H1 (cell line): ENCODE measurements around the gene PHEX. TPM values are rescaled to one million over a fixed set of nuclear protein-coding genes. Genes with fewer than 3 reads are reported as not detected.

Experiments
- CTCF ChIA-PET: fragments of 300-600 bp; sonication (Branson Sonifier 250); formaldehyde crosslinking; loops from one replicate; lab custom pipeline; 2021; ENCODE audit not compliant: partially characterized antibody; lab: Charles Lee
- POLR2A ChIA-PET: fragments of 300-600 bp; sonication (Branson Sonifier 250); formaldehyde crosslinking; loops from one replicate; lab custom pipeline; 2021; ENCODE audit warnings: inconsistent platforms; ENCODE audit not compliant: partially characterized antibody; lab: Charles Lee
- DNase-seq, 2 experiments: peaks; one replicate each; pipeline versions ENCODE4 v3.0.0 to v3.0.0-alpha.2; 2010 to 2022; ENCODE audit warnings: low spot score in 2 of 2, low read depth in 1 of 2, mixed read lengths in 1 of 2
- FAIRE-seq: peaks from 2 replicates; lab custom pipeline; 2011; peaks lifted over from hg19 to GRCh38; lab: Jason Lieb, UNC
- H2AFZ ChIP-seq: 2 replicates; pipeline ENCODE4 v1.8.1; 2012; ENCODE audit warnings: low read length, inconsistent platforms
- H2AK5ac ChIP-seq: 2 replicates; pipeline ENCODE4 v1.6.1; 2013; ENCODE audit warnings: low read depth, low read length
- H2BK120ac ChIP-seq: replicated peaks from 2 replicates; pipeline ENCODE3; 2013; ENCODE audit warnings: low read depth, low read length, inconsistent platforms
- H2BK12ac ChIP-seq: 2 replicates; pipeline ENCODE4 v1.6.1; 2013; ENCODE audit warnings: low read depth, low read length
- H2BK15ac ChIP-seq: 2 replicates; pipeline ENCODE4 v1.6.1; 2013; ENCODE audit warnings: low read length
- H2BK20ac ChIP-seq: 2 replicates; pipeline ENCODE4 v1.6.1; 2013; ENCODE audit warnings: low read length
- H2BK5ac ChIP-seq: 2 replicates; pipeline ENCODE4 v1.6.1; 2013; ENCODE audit warnings: low read depth, low read length
- H3K14ac ChIP-seq: 2 replicates; pipeline ENCODE4 v1.6.1; 2013; ENCODE audit warnings: inconsistent platforms; ENCODE audit not compliant: insufficient read length
- H3K18ac ChIP-seq: 2 replicates; pipeline ENCODE4 v1.6.1; 2013; ENCODE audit warnings: low read length; ENCODE audit errors: extremely low read depth
- H3K23ac ChIP-seq: 2 replicates; pipeline ENCODE4 v1.6.1; 2013; ENCODE audit warnings: inconsistent platforms; ENCODE audit not compliant: insufficient read length
- H3K23me2 ChIP-seq: 2 replicates; pipeline ENCODE4 v1.6.1; 2013; ENCODE audit warnings: low read depth, low read length
- H3K27ac ChIP-seq: 2 replicates; pipeline ENCODE4 v1.6.1; 2011; ENCODE audit warnings: low read depth, low read length, inconsistent platforms
- H3K27me3 ChIP-seq, 4 experiments: replicated peaks in 1 of 4; 1 replicate in 1 of 4; 2 replicates in 3 of 4; pipeline versions ENCODE4 v1.6.1 to v1.8.1; 2011 to 2013; ENCODE audit warnings: low read length in 3 of 4, mild to moderate bottlenecking in 3 of 4, inconsistent platforms in 2 of 4, mixed read lengths in 2 of 4, moderate library complexity in 1 of 4; ENCODE audit not compliant: control insufficient read depth in 3 of 4, insufficient read depth in 3 of 4; ENCODE audit errors: extremely low read depth in 1 of 4
- H3K36me3 ChIP-seq, 4 experiments: 2 replicates each; pipeline versions ENCODE4 v1.6.1 to v1.8.1; 2011 to 2013; ENCODE audit warnings: mild to moderate bottlenecking in 4 of 4, low read length in 3 of 4, moderate library complexity in 2 of 4, control low read depth in 1 of 4, inconsistent platforms in 1 of 4; ENCODE audit not compliant: insufficient read depth in 4 of 4, control insufficient read depth in 2 of 4
- H3K4ac ChIP-seq: replicated peaks from 2 replicates; pipeline ENCODE3; 2013; ENCODE audit warnings: low read length, low read depth, mixed read lengths, inconsistent platforms; ENCODE audit not compliant: insufficient read length
- H3K4me1 ChIP-seq, 4 experiments: replicated peaks in 1 of 4; 1 replicate in 1 of 4; 2 replicates in 3 of 4; pipeline versions ENCODE4 v1.6.1 to v1.8.1; 2011 to 2013; ENCODE audit warnings: low read length in 3 of 4, inconsistent platforms in 2 of 4, mixed read lengths in 1 of 4; ENCODE audit not compliant: insufficient read depth in 4 of 4, control insufficient read depth in 3 of 4
- H3K4me2 ChIP-seq, 2 experiments: 2 replicates each; pipeline versions ENCODE4 v1.6.1 to v1.8.1; 2011 to 2013; ENCODE audit warnings: low read depth in 2 of 2, low read length in 2 of 2, control low read depth in 1 of 2, inconsistent platforms in 1 of 2, mild to moderate bottlenecking in 1 of 2; ENCODE audit not compliant: insufficient read depth in 1 of 2
- H3K4me3 ChIP-seq, 4 experiments: fragments of 200-600, 300-600 bp in 1 of 4; sonication (generic), shearing (Covaris generic), sonication (Bioruptor Twin) in 1 of 4; 2 replicates each; pipeline versions ENCODE4 v1.5.1 to v1.8.1; 2011 to 2016; ENCODE audit warnings: low read length in 4 of 4, low read depth in 3 of 4, control low read depth in 2 of 4, inconsistent platforms in 2 of 4, mild to moderate bottlenecking in 2 of 4, mixed read lengths in 1 of 4, moderate library complexity in 1 of 4; ENCODE audit not compliant: insufficient read depth in 2 of 4; ENCODE audit errors: extremely low read depth in 1 of 4
- H3K56ac ChIP-seq: replicated peaks from 2 replicates; pipeline ENCODE3; 2013; ENCODE audit warnings: low read depth, mild to moderate bottlenecking, mixed read lengths, low read length, inconsistent platforms; ENCODE audit not compliant: insufficient read length
- H3K79me1 ChIP-seq: 2 replicates; pipeline ENCODE4 v1.6.1; 2013; ENCODE audit warnings: low read depth, low read length, control low read depth
- H3K79me2 ChIP-seq, 2 experiments: 2 replicates each; pipeline versions ENCODE4 v1.6.1 to v1.8.1; 2012 to 2013; ENCODE audit warnings: low read length in 2 of 2, mild to moderate bottlenecking in 2 of 2, inconsistent platforms in 1 of 2; ENCODE audit not compliant: insufficient read depth in 2 of 2, control insufficient read depth in 1 of 2
- H3K9ac ChIP-seq, 4 experiments: replicated peaks in 1 of 4; 1 replicate in 1 of 4; 2 replicates in 3 of 4; pipeline versions ENCODE4 v1.6.1 to v1.8.1; 2011 to 2013; ENCODE audit warnings: low read depth in 3 of 4, low read length in 3 of 4, control low read depth in 2 of 4, mild to moderate bottlenecking in 2 of 4, moderate library complexity in 2 of 4, inconsistent platforms in 1 of 4; ENCODE audit errors: extremely low read depth in 1 of 4
- H3K9me3 ChIP-seq, 2 experiments: 2 replicates each; pipeline versions ENCODE4 v1.6.1 to v1.8.1; 2012 to 2013; ENCODE audit warnings: mild to moderate bottlenecking in 2 of 2, moderate library complexity in 2 of 2, control low read depth in 1 of 2, inconsistent platforms in 1 of 2, low read depth in 1 of 2, low read length in 1 of 2, mixed read lengths in 1 of 2; ENCODE audit not compliant: insufficient read depth in 2 of 2
- H4K20me1 ChIP-seq, 2 experiments: replicated peaks in 1 of 2; 2 replicates each; pipeline versions ENCODE3 to v1.8.1; 2011 to 2013; ENCODE audit warnings: inconsistent platforms in 2 of 2, low read length in 2 of 2, mild to moderate bottlenecking in 1 of 2; ENCODE audit not compliant: insufficient read depth in 2 of 2, control insufficient read depth in 1 of 2
- H4K5ac ChIP-seq: 2 replicates; pipeline ENCODE4 v1.6.1; 2013; ENCODE audit warnings: low read length, low read depth, mixed read lengths, inconsistent platforms; ENCODE audit not compliant: insufficient read length
- H4K8ac ChIP-seq: 2 replicates; pipeline ENCODE4 v1.8.0; 2013; ENCODE audit warnings: mild to moderate bottlenecking, moderate library complexity, low read length, inconsistent platforms; ENCODE audit not compliant: insufficient read depth; ENCODE audit errors: extremely low read depth
- H4K91ac ChIP-seq: replicated peaks from 2 replicates; pipeline ENCODE3; 2013; ENCODE audit warnings: low read length, mixed read lengths, inconsistent platforms; ENCODE audit not compliant: insufficient read length
- BRCA1 ChIP-seq: IDR thresholded peaks from 2 replicates; pipeline ENCODE4 v1.6.1; 2012; ENCODE audit warnings: low read depth, low read length, improper control_type of control experiment
- KDM1A ChIP-seq: fragments of 200-600, 300-600 bp; sonication (generic); IDR thresholded peaks from 2 replicates; pipeline ENCODE4 v1.7.1; 2016; ENCODE audit warnings: mild to moderate bottlenecking, low read length, borderline replicate concordance
- SP1 ChIP-seq: IDR thresholded peaks from 2 replicates; pipeline ENCODE4 v1.6.1; 2011; ENCODE audit warnings: low read depth, low read length
- WGBS, 2 experiments: shearing (Covaris generic) in 1 of 2; methylation state at CpG; one replicate each; pipeline versions ENCODE4 v1.1.6 to v1.1.7; 2013 to 2015; ENCODE audit warnings: low lambda C conversion rate in 2 of 2, mixed read lengths in 2 of 2, inconsistent platforms in 1 of 2, low coverage in 1 of 2, missing lambda C conversion rate in 1 of 2; ENCODE audit not compliant: insufficient replicate concordance in 2 of 2, insufficient coverage in 1 of 2, insufficient read length in 1 of 2; ENCODE audit errors: extremely low coverage in 1 of 2, missing lambda C conversion rate in 1 of 2; 5-methylcytosine and 5-hydroxymethylcytosine counted together
- polyA plus RNA-seq, 7 experiments: library from polyadenylated mRNA; depleted of rRNA in 3 of 7; stranded (reverse) in 5 of 7; unstranded in 2 of 7; fragments of >200 nt in 5 of 7; fragments of 200-250 nt in 2 of 7; gene quantifications; 1 replicate in 5 of 7; 2 replicates in 1 of 7; 4 replicates in 1 of 7; pipeline versions ENCODE4 v1.2.1 to v1.2.3, GENCODE V29; 2011 to 2013; ENCODE audit warnings: missing spikeins in 2 of 7, mixed read lengths in 2 of 7
- total RNA-seq: library from RNA; stranded (reverse); fragmentation: NEBNext Ultra II Directional; extraction: Animal tissue kit (Norgen Biotek cat#: 25700); gene quantifications from 2 replicates; pipeline ENCODE4 v1.2.1, GENCODE V29; 2021
- TF ChIP-seq, protein P1 (sequence below): IDR thresholded peaks from 2 replicates; pipeline ENCODE4 v1.6.1; 2011; ENCODE audit warnings: low read depth, mild to moderate bottlenecking, low read length; ENCODE audit not compliant: insufficient read depth

PHEX gene
- total and polyA plus RNA-seq, 2 of the 8 experiments (the other 6 are each of a cell fraction or from before 2014, with no cell fraction given) = 0.03 to 0.11 TPM

DNA sequence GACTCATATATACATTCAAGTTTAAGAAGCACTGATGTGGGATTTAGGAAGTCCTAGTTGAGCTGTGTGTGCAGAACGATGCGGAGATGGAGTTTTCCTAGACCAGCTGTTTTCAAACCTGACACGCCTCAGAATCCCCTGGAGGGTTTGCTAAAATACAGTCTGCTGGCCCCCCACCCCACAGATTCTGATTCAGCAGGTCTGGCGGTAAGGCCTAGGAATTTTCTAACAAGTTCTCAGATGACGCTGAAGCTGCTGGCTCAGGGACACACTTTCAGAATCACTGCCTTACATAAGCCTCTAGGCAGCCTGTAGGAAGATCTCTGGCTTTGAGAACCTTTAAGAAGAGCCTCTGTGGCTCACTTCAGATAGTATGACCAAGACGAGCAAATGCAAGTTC is 73.1 kb downstream of the PHEX start:
- CTCF ChIA-PET = no interaction called here
- WGBS, 2 experiments = 84% methylated on average over 3 of the region's 6 CpGs; no CpG with 5 or more reads in 1 of the 2 experiments
- FAIRE-seq = no peak
- TF ChIP-seq, protein P1, sequence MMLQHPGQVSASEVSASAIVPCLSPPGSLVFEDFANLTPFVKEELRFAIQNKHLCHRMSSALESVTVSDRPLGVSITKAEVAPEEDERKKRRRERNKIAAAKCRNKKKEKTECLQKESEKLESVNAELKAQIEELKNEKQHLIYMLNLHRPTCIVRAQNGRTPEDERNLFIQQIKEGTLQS = no peak
- no peak for TF ChIP-seq BRCA1
- TF ChIP-seq SP1 = no peak
- TF ChIP-seq KDM1A = no peak

More for the DNA sequence above, 73.1 kb downstream of the PHEX start:
- Histone ChIP-seq H3K23me2 (no peaks in the 10 kb centered on the region), H2AK5ac (no peak overlapping the region), H2BK12ac (no peak overlapping the region), H3K14ac (no peak overlapping the region), H3K23ac (no peak overlapping the region), H3K4me3 (no peak overlapping the region), H2AFZ (no peak overlapping the region), H3K4me2 (no peak overlapping the region), H3K79me2 (no peaks in the 10 kb centered on the region), H4K20me1 (no peaks in the 10 kb centered on the region), H3K56ac (no peak overlapping the region), H3K4ac (no peak overlapping the region), H3K27me3 (no peaks in the 10 kb centered on the region), H4K8ac (no peak overlapping the region), H2BK120ac (no peak overlapping the region), H3K9ac (no peak overlapping the region), H3K27ac (no peak overlapping the region), H4K5ac (no peak overlapping the region), H3K4me1 (no peaks in the 10 kb centered on the region), H2BK15ac (no peak overlapping the region), H3K79me1 (no peaks in the 10 kb centered on the region), H3K36me3 (no peaks in the 10 kb centered on the region), H2BK20ac (no peak overlapping the region), H3K18ac (no peak overlapping the region), H2BK5ac (no peak overlapping the region), H4K91ac (no peak overlapping the region), H3K9me3 (no peaks in the 10 kb centered on the region)
- POLR2A ChIA-PET = no interaction called here
- DNase-seq = no peak
